Ishikawa (cell line): ENCODE data around the gene MAD1L1.

Source experiments
- CEBPB ChIP-seq: IDR thresholded peaks from 2 replicates; pipeline ENCODE4 v1.6.1; 2012
- EP300 ChIP-seq: IDR thresholded peaks from 2 replicates; pipeline ENCODE4 v1.6.1; 2012; ENCODE audit warnings: borderline replicate concordance
- YY1 ChIP-seq: IDR thresholded peaks from 2 replicates; pipeline ENCODE4 v1.6.1; 2012; ENCODE audit warnings: low read depth
- TF ChIP-seq, protein P1 (sequence below): IDR thresholded peaks from 2 replicates; pipeline ENCODE4 v1.6.1; 2012; ENCODE audit warnings: low read depth, mild to moderate bottlenecking

DNA sequence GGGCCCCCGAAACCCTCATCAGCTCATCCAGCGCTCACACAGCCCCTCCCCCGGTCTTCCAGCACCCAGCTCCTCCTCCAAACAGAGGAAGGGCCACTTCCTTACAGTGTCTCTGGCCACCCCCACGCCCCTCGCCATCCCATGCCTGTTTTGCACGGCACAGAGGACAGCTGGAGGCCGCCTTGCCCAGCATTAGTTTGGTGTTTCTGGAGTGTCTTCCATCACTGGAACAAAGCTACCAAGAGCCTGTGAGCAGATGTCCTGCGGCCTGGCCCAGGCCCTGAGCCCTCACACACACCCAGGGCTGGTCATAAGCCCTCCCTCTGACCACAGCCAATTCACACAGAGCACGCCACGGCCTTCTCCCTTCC lies 82.3 kb downstream of the MAD1L1 start:
- no peak for TF ChIP-seq CEBPB
- TF ChIP-seq YY1: no peak
- no peak for TF ChIP-seq EP300
- TF ChIP-seq, protein P1, sequence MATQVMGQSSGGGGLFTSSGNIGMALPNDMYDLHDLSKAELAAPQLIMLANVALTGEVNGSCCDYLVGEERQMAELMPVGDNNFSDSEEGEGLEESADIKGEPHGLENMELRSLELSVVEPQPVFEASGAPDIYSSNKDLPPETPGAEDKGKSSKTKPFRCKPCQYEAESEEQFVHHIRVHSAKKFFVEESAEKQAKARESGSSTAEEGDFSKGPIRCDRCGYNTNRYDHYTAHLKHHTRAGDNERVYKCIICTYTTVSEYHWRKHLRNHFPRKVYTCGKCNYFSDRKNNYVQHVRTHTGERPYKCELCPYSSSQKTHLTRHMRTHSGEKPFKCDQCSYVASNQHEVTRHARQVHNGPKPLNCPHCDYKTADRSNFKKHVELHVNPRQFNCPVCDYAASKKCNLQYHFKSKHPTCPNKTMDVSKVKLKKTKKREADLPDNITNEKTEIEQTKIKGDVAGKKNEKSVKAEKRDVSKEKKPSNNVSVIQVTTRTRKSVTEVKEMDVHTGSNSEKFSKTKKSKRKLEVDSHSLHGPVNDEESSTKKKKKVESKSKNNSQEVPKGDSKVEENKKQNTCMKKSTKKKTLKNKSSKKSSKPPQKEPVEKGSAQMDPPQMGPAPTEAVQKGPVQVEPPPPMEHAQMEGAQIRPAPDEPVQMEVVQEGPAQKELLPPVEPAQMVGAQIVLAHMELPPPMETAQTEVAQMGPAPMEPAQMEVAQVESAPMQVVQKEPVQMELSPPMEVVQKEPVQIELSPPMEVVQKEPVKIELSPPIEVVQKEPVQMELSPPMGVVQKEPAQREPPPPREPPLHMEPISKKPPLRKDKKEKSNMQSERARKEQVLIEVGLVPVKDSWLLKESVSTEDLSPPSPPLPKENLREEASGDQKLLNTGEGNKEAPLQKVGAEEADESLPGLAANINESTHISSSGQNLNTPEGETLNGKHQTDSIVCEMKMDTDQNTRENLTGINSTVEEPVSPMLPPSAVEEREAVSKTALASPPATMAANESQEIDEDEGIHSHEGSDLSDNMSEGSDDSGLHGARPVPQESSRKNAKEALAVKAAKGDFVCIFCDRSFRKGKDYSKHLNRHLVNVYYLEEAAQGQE: no peak
